Thoracic aorta (tissue), 2 donors: Measurements from ENCODE around the gene CERS3. TPM values are rescaled to one million over a fixed set of nuclear protein-coding genes. Genes with fewer than 3 reads are reported as not detected.

Experiments used
- ATAC-seq: fragments of 150-250 bp; one replicate; pipeline ENCODE4 v1.8.0; 2017; ENCODE audit warnings: low read depth; ENCODE audit not compliant: insufficient number of reproducible peaks, low FRiP score
- DNase-seq: peaks from one replicate; pipeline ENCODE4 v3.0.0-alpha.2; 2020; ENCODE audit warnings: low spot score
- H3K27ac ChIP-seq, 2 donors: fragments of 200-600 bp; sonication (generic); 1 replicate in 1 of 2; 2 replicates in 1 of 2; pipeline ENCODE4 v1.5.1; 2016; ENCODE audit warnings: mild to moderate bottlenecking in 2 of 2, moderate library complexity in 2 of 2
- H3K27me3 ChIP-seq: fragments of 200-600 bp; sonication (generic); replicated peaks from 2 replicates; pipeline ENCODE4 v1.6.0; 2016; ENCODE audit warnings: mild to moderate bottlenecking; ENCODE audit not compliant: insufficient read depth
- H3K36me3 ChIP-seq: fragments of 200-600 bp; sonication (generic); one replicate; pipeline ENCODE4 v1.5.1; 2016
- H3K4me1 ChIP-seq, 2 donors: fragments of 200-600 bp; sonication (generic); 1 replicate in 1 of 2; 2 replicates in 1 of 2; pipeline versions ENCODE4 v1.5.1 to v1.6.0; 2016; ENCODE audit warnings: low read depth in 2 of 2, mild to moderate bottlenecking in 1 of 2; ENCODE audit not compliant: control insufficient read depth in 1 of 2
- H3K4me3 ChIP-seq: fragments of 200-600 bp; sonication (generic); 2 replicates; pipeline ENCODE4 v1.5.1; 2016; ENCODE audit warnings: mild to moderate bottlenecking
- H3K9me3 ChIP-seq: fragments of 200-600 bp; sonication (generic); 2 replicates; pipeline ENCODE4 v1.5.1; 2016
- CTCF ChIP-seq: fragments of 200-600 bp; sonication (generic); IDR thresholded peaks from one replicate; pipeline ENCODE4 v1.5.1; 2019; ENCODE audit warnings: antibody characterized with exemption
- total RNA-seq, 2 donors: library from RNA; depleted of rRNA; stranded (reverse); fragments of >200 nt; gene quantifications; one replicate each; pipeline versions ENCODE4 v1.1.0 to v1.2.3, GENCODE V29; 2016

CERS3 gene
- total RNA-seq, 2 donors from 2014 or later = not detected

- Histone ChIP-seq H3K4me1 (peaks cover 3 to 13% of the 10 kb centered on the region in 2 donors), H3K4me3 (no peak overlapping the region), H3K27me3 (peaks cover 5% of the 10 kb centered on the region), H3K9me3 (no peaks in the 10 kb centered on the region), H3K27ac (no peak overlapping the region), H3K36me3 (no peaks in the 10 kb centered on the region)
- no peak for TF ChIP-seq CTCF
- ATAC-seq (no peak), DNase-seq (no peak)
Measured at GRCh38 chr15:100524326-100524725, 4.4 kb downstream of the CERS3 start.

GRCh38 chr15:100521907-100522306 lies 6.8 kb downstream of the CERS3 start:
- no peak overlapping the region for H3K27ac ChIP-seq
- H3K27me3 ChIP-seq = peaks cover 5% of the 10 kb centered on the region
- no peak for TF ChIP-seq CTCF
- no peaks in the 10 kb centered on the region for H3K36me3 ChIP-seq
- ATAC-seq (no peak), DNase-seq (no peak)
- H3K4me1 ChIP-seq = peaks cover 3 to 16% of the 10 kb centered on the region in 2 donors
- no peaks in the 10 kb centered on the region for H3K9me3 ChIP-seq
- H3K4me3 ChIP-seq = no peak overlapping the region

GRCh38 chr15:100520132-100520921 lies 8.4 kb downstream of the CERS3 start:
- no peak for DNase-seq
- TF ChIP-seq CTCF = no peak
- H3K4me1 ChIP-seq = peaks cover 0 to 3% of the 10 kb centered on the region in 2 donors
- no peaks in the 10 kb centered on the region for H3K36me3 ChIP-seq
- ATAC-seq = no peak
- H3K4me3 ChIP-seq = no peak overlapping the region
- H3K27ac ChIP-seq = no peak overlapping the region
- H3K27me3 ChIP-seq = no peaks in the 10 kb centered on the region
- H3K9me3 ChIP-seq = no peaks in the 10 kb centered on the region

GRCh38 chr15:100517846-100518245 lies 10.9 kb downstream of the CERS3 start:
- Histone ChIP-seq H3K9me3 (no peaks in the 10 kb centered on the region), H3K4me1 (peaks cover 0 to 3% of the 10 kb centered on the region in 2 donors)
- ATAC-seq = no peak

More at GRCh38 chr15:100517846-100518245, 10.9 kb downstream of the CERS3 start:
- TF ChIP-seq CTCF = no peak
- no peak overlapping the region for H3K4me3 ChIP-seq
- H3K36me3 ChIP-seq = no peaks in the 10 kb centered on the region
- no peak for DNase-seq
- H3K27ac ChIP-seq = no peak overlapping the region
- no peaks in the 10 kb centered on the region for H3K27me3 ChIP-seq
